Mucosa of stomach (tissue), 1 donor: ENCODE measurements around the gene SETBP1.

Experiments used
- H3K27me3 ChIP-seq: one replicate; pipeline ENCODE4 v1.7.0; 2013; ENCODE audit warnings: mild to moderate bottlenecking, low read length; ENCODE audit not compliant: control insufficient read depth, insufficient read depth
- H3K36me3 ChIP-seq: one replicate; pipeline ENCODE4 v1.7.0; 2013; ENCODE audit warnings: low read length; ENCODE audit not compliant: control insufficient read depth, insufficient read depth
- H3K4me1 ChIP-seq: one replicate; pipeline ENCODE4 v1.7.0; 2013; ENCODE audit warnings: mild to moderate bottlenecking, low read length; ENCODE audit not compliant: control insufficient read depth, insufficient read depth
- H3K4me3 ChIP-seq: one replicate; pipeline ENCODE4 v1.7.0; 2013; ENCODE audit warnings: low read length
- H3K9ac ChIP-seq: one replicate; pipeline ENCODE4 v1.7.0; 2013; ENCODE audit warnings: mild to moderate bottlenecking, low read length, moderate library complexity
- H3K9me3 ChIP-seq: one replicate; pipeline ENCODE4 v1.7.0; 2013; ENCODE audit warnings: mild to moderate bottlenecking, low read length, moderate library complexity; ENCODE audit not compliant: control insufficient read depth
- donor health status: Pancreatic carcinoma.

The SETBP1 gene

GRCh38 chr18:44818668-44819403, 138.1 kb downstream of the SETBP1 start:
- Histone ChIP-seq H3K9me3 (no peaks in the 10 kb centered on the region), H3K4me3 (no peak overlapping the region), H3K27me3 (no peaks in the 10 kb centered on the region), H3K4me1 (peaks cover 30% of the 10 kb centered on the region), H3K9ac (no peak overlapping the region), H3K36me3 (no peaks in the 10 kb centered on the region)

- no peaks in the 10 kb centered on the region for H3K9me3 ChIP-seq
- no peak overlapping the region for H3K9ac ChIP-seq
- H3K4me1 ChIP-seq, result peaks cover 40% of the 10 kb centered on the region
- H3K4me3 ChIP-seq, result no peak overlapping the region
- no peaks in the 10 kb centered on the region for H3K36me3 ChIP-seq
- no peaks in the 10 kb centered on the region for H3K27me3 ChIP-seq
Observed at GRCh38 chr18:44819944-44820510, 139.3 kb downstream of the SETBP1 start.

- Histone ChIP-seq H3K27me3 (no peaks in the 10 kb centered on the region), H3K4me3 (no peak overlapping the region), H3K9me3 (no peaks in the 10 kb centered on the region), H3K9ac (no peak overlapping the region), H3K36me3 (no peaks in the 10 kb centered on the region), H3K4me1 (peaks cover 53% of the 10 kb centered on the region)
Observed at GRCh38 chr18:44821924-44822323, 141.2 kb downstream of the SETBP1 start.

- no peaks in the 10 kb centered on the region for H3K36me3 ChIP-seq
- H3K4me3 ChIP-seq, result no peak overlapping the region
- H3K27me3 ChIP-seq, result no peaks in the 10 kb centered on the region
- H3K4me1 ChIP-seq, result peaks cover 53% of the 10 kb centered on the region
- no peak overlapping the region for H3K9ac ChIP-seq
- no peaks in the 10 kb centered on the region for H3K9me3 ChIP-seq
Observed at GRCh38 chr18:44823286-44823685, 142.6 kb downstream of the SETBP1 start.

- Histone ChIP-seq H3K9me3 (no peaks in the 10 kb centered on the region), H3K4me3 (no peak overlapping the region), H3K36me3 (no peaks in the 10 kb centered on the region), H3K9ac (no peak overlapping the region), H3K4me1 (peaks cover 53% of the 10 kb centered on the region), H3K27me3 (no peaks in the 10 kb centered on the region)
Observed at GRCh38 chr18:44823782-44824181, 143.1 kb downstream of the SETBP1 start.

GRCh38 chr18:44824884-44825283, 144.2 kb downstream of the SETBP1 start:
- Histone ChIP-seq H3K9ac (no peak overlapping the region), H3K4me1 (peaks cover 53% of the 10 kb centered on the region), H3K36me3 (no peaks in the 10 kb centered on the region), H3K27me3 (no peaks in the 10 kb centered on the region), H3K4me3 (no peak overlapping the region), H3K9me3 (no peaks in the 10 kb centered on the region)

GRCh38 chr18:44826418-44827259, 146.0 kb downstream of the SETBP1 start:
- Histone ChIP-seq H3K27me3 (no peaks in the 10 kb centered on the region), H3K4me1 (peaks cover 45% of the 10 kb centered on the region), H3K9ac (peak overlapping the region; percentile 29), H3K4me3 (no peak overlapping the region), H3K36me3 (no peaks in the 10 kb centered on the region), H3K9me3 (no peaks in the 10 kb centered on the region)

GRCh38 chr18:44828080-44828479, 147.4 kb downstream of the SETBP1 start:
- no peak overlapping the region for H3K9ac ChIP-seq
- H3K4me1 ChIP-seq, result peaks cover 31% of the 10 kb centered on the region
- H3K4me3 ChIP-seq, result no peak overlapping the region
- no peaks in the 10 kb centered on the region for H3K9me3 ChIP-seq
- H3K27me3 ChIP-seq, result no peaks in the 10 kb centered on the region
- H3K36me3 ChIP-seq, result no peaks in the 10 kb centered on the region

- H3K4me1 ChIP-seq, result peaks cover 12% of the 10 kb centered on the region
- H3K9me3 ChIP-seq, result no peaks in the 10 kb centered on the region
- no peak overlapping the region for H3K9ac ChIP-seq
- H3K27me3 ChIP-seq, result no peaks in the 10 kb centered on the region
- no peak overlapping the region for H3K4me3 ChIP-seq
- H3K36me3 ChIP-seq, result no peaks in the 10 kb centered on the region
Observed at GRCh38 chr18:44830581-44830980, 149.9 kb downstream of the SETBP1 start.

GRCh38 chr18:44833786-44834185, 153.1 kb downstream of the SETBP1 start:
- Histone ChIP-seq H3K36me3 (no peaks in the 10 kb centered on the region), H3K4me1 (peaks cover under 1% of the 10 kb centered on the region)

GRCh38 chr18:44834867-44835469, 154.3 kb downstream of the SETBP1 start:
- no peak overlapping the region for H3K4me3 ChIP-seq
- no peaks in the 10 kb centered on the region for H3K36me3 ChIP-seq
- no peaks in the 10 kb centered on the region for H3K27me3 ChIP-seq
- H3K4me1 ChIP-seq, result peaks cover 10% of the 10 kb centered on the region
- no peak overlapping the region for H3K9ac ChIP-seq
- H3K9me3 ChIP-seq, result no peaks in the 10 kb centered on the region

More at GRCh38 chr18:44833786-44834185, 153.1 kb downstream of the SETBP1 start:
- Histone ChIP-seq H3K27me3 (no peaks in the 10 kb centered on the region), H3K9ac (no peak overlapping the region), H3K9me3 (no peaks in the 10 kb centered on the region), H3K4me3 (no peak overlapping the region)

- Histone ChIP-seq H3K36me3 (no peaks in the 10 kb centered on the region), H3K27me3 (no peaks in the 10 kb centered on the region), H3K9me3 (no peaks in the 10 kb centered on the region), H3K4me1 (peaks cover 10% of the 10 kb centered on the region), H3K9ac (no peak overlapping the region), H3K4me3 (no peak overlapping the region)
Observed at GRCh38 chr18:44835703-44836102, 155.0 kb downstream of the SETBP1 start.
